Measurements from ENCODE around the gene VPS9D1.

The VPS9D1 gene

GRCh38 chr16:89722392-89723278 lies 1.9 kb upstream of the VPS9D1 start:
- H3K4me1 Mint-ChIP-seq, result peaks cover 36% of the 10 kb centered on the region

GRCh38 chr16:89721546-89722391 lies 1.1 kb upstream of the VPS9D1 start:
- Mint-ChIP-seq H3K4me1 (peaks cover 41% of the 10 kb centered on the region), H3K9me3 (no peaks in the 10 kb centered on the region), H3K27ac (peak overlapping the region; percentile 79), H3K4me3 (peak overlapping the region; percentile 77), H3K27me3 (no peaks in the 10 kb centered on the region), H3K36me3 (peaks cover 27% of the 10 kb centered on the region)
- peak; percentile 73 for ATAC-seq

More at GRCh38 chr16:89722392-89723278, 1.9 kb upstream of the VPS9D1 start:
- H3K27ac Mint-ChIP-seq, result peak overlapping the region; percentile 79
- H3K9me3 Mint-ChIP-seq, result no peaks in the 10 kb centered on the region
- peaks cover 24% of the 10 kb centered on the region for H3K36me3 Mint-ChIP-seq
- H3K27me3 Mint-ChIP-seq, result no peaks in the 10 kb centered on the region
- ATAC-seq, result peak; percentile 24
- H3K4me3 Mint-ChIP-seq, result peak overlapping the region; percentile 77

DNA sequence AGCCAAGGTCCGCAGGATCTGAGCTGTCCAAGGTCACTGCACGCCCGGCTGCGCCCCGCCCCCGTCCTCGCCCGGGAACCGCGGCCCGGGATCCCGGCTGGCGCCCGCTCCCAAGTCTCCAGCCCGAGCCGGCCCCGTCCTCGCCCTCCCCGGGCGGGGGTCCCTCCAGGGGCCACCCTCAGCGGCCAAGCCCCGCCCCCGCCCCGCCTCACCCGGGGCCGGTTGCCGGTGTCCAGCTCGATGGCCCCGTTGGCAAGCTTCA lies 216 bp downstream of the VPS9D1 start:
- ATAC-seq, result peak; percentile 24
- Mint-ChIP-seq H3K27me3 (no peaks in the 10 kb centered on the region), H3K27ac (peak overlapping the region; percentile 61), H3K36me3 (peaks cover 26% of the 10 kb centered on the region), H3K4me3 (peak overlapping the region; percentile 72), H3K9me3 (no peaks in the 10 kb centered on the region), H3K4me1 (peaks cover 41% of the 10 kb centered on the region)

GRCh38 chr16:89717688-89718505 lies 2.8 kb downstream of the VPS9D1 start:
- Mint-ChIP-seq H3K36me3 (peaks cover 31% of the 10 kb centered on the region), H3K27ac (no peak overlapping the region), H3K4me3 (no peak overlapping the region), H3K4me1 (peaks cover 30% of the 10 kb centered on the region), H3K27me3 (no peaks in the 10 kb centered on the region), H3K9me3 (no peaks in the 10 kb centered on the region)
- no peak for ATAC-seq

DNA sequence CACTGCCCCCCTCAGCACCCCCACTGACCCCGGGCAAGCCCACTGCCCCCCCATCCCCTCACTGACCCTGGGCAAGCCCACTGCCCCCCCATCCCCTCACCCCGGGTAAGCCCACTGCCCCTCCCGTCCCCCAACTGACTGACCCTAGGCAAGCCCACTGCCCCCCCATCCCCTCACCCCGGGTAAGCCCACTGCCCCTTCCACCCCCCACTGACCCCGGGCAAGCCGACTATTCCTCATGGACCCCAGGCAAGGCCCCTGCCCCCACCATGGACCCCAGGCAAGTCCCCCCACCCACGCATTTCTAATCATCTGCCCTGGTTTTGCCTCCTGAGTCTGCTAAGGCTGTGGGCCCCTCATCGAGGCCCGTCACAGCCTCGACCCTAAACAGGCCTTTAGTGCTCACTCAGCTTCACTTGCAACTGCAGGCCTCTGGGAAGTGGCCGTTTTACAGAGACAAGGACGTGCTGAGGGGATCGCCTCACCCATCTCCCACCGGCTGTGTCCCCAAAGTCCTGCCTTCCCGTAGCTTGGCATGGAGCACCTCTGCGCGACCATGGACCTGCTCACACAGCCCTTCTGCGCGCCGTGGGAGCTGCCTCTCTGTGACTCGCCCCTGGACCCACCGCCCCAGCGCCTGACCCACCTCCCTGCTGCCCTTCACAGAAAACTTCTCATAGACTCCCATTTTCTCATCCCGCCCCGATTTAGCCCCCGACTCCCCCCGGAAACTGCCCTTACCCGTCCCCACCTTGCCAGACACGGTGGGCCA lies 3.6 kb downstream of the VPS9D1 start:
- H3K4me3 Mint-ChIP-seq, result no peak overlapping the region
- no peak for ATAC-seq
- peaks cover 25% of the 10 kb centered on the region for H3K36me3 Mint-ChIP-seq
- peaks cover 30% of the 10 kb centered on the region for H3K4me1 Mint-ChIP-seq
- H3K9me3 Mint-ChIP-seq, result no peaks in the 10 kb centered on the region
- no peak overlapping the region for H3K27ac Mint-ChIP-seq
- H3K27me3 Mint-ChIP-seq, result no peaks in the 10 kb centered on the region

DNA sequence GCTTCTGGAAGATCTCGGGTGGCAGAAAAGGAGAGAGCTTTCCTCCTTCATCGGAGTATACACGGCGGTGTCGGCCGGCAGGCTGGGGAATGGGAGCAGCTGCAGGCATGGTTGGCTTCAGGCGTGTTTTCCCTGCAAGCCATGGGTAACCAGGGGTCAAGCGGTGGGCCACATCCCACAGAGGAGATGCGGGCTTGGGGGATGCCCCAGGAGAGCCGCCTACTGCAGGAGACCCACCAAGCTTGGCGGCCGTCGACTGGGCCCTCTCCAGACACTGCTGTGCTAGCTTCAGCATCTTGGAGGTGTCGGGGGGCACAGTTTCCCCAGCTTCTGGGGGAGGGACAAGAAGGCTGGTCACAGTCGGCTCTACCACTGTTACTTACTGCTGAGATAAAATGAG lies 4.2 kb downstream of the VPS9D1 start:
- Mint-ChIP-seq H3K36me3 (peaks cover 25% of the 10 kb centered on the region), H3K4me1 (peaks cover 32% of the 10 kb centered on the region), H3K27me3 (no peaks in the 10 kb centered on the region), H3K4me3 (no peak overlapping the region), H3K9me3 (no peaks in the 10 kb centered on the region), H3K27ac (no peak overlapping the region)
- ATAC-seq, result no peak

- peak; percentile 9 for ATAC-seq
- peak overlapping the region; percentile 67 for H3K27ac Mint-ChIP-seq
- no peaks in the 10 kb centered on the region for H3K27me3 Mint-ChIP-seq
- peak overlapping the region; percentile 81 for H3K4me3 Mint-ChIP-seq
- H3K4me1 Mint-ChIP-seq, result peaks cover 10% of the 10 kb centered on the region
- H3K9me3 Mint-ChIP-seq, result no peaks in the 10 kb centered on the region
- peaks cover 13% of the 10 kb centered on the region for H3K36me3 Mint-ChIP-seq
Measured at GRCh38 chr16:89712274-89712781, 8.4 kb downstream of the VPS9D1 start.

GRCh38 chr16:89711601-89712273 lies 9.0 kb downstream of the VPS9D1 start:
- H3K4me1 Mint-ChIP-seq, result peaks cover 8% of the 10 kb centered on the region
- H3K27ac Mint-ChIP-seq, result peak overlapping the region; percentile 67
- H3K4me3 Mint-ChIP-seq, result peak overlapping the region; percentile 81
- H3K36me3 Mint-ChIP-seq, result peaks cover 9% of the 10 kb centered on the region
- peak; percentile 81 for ATAC-seq
- H3K9me3 Mint-ChIP-seq, result no peaks in the 10 kb centered on the region
- no peaks in the 10 kb centered on the region for H3K27me3 Mint-ChIP-seq

DNA sequence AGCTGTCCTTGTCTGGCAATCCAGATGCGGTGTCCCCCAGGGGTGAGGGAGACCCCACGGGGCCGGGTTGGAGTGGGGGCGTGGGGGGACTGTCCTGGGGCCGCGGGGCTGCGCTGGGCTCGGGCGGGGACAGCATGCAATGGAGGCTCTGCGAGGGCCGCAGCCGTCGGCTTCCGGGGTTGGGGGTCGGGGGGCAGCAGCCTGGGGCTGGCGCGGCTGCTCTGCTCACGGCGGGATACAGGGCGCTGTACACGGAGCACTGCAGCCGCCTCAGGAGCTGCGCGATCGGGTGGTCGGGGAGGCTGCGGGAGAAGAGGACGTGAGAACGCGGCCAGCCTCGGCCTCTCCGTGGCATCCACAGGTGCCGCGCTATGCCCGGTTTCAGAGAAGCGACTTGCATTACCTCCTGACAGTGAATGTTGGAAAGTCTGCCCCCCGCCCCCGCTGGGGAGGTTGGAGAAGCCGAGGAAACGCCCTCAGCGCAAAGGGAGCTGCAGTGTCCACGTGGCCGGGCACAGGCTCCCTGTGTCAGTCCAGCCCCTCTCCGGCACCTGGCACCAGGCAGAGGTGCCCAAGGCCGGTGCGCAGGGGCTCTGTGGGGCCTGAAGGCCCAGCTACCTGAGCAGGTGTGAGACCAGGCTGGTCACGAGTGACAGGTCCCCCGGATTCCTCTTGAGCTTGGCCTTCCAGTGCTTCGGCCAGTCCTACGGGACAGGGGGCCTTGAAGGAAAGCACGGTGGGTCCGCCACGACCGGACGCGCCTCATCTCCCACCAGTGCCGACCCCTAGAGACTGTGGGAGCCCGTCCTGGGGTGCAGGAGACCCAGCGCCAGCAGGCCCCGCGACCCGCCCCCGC lies 9.8 kb downstream of the VPS9D1 start:
- no peak for ATAC-seq

DNA sequence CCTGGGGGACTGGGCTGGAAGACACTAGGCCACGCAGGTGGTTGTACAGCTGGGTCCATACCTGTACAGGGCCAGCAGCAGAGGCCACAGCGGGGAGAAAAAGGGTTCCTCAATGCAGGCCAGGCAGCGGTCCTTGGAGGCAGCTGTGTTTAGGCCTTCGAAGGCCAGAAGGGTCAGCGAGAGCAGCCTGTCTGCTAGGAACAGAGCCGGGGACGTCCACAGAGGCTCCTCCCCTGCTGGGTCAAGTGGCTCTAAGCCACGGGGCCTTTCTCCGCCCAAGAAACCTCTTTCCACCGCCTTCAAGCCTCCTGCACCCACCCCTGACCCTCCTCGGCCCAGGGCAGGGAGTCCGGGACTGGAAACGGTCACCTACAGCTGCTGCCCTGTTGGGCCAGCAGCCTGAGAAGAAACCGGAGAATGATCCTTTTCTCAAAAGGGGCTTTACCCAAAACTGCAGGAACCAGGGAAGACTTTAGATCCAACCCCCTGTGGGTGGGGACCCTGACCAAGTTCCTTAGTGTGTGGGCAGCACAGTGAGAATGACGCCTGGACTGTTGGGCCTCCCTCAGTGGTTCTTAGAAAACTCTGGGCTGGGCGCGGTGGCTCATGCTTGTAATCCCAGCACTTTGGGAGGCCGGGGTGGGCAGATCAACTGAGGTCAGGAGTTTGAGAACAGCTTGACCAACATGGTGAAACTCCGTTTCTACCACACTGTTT lies 10.8 kb downstream of the VPS9D1 start:
- peaks cover 17% of the 10 kb centered on the region for H3K4me1 Mint-ChIP-seq
- ATAC-seq, result no peak
- H3K36me3 Mint-ChIP-seq, result peaks cover 5% of the 10 kb centered on the region
- no peaks in the 10 kb centered on the region for H3K9me3 Mint-ChIP-seq
- no peak overlapping the region for H3K4me3 Mint-ChIP-seq
- H3K27ac Mint-ChIP-seq, result no peak overlapping the region
- H3K27me3 Mint-ChIP-seq, result no peaks in the 10 kb centered on the region

More for the DNA sequence above, 9.8 kb downstream of the VPS9D1 start:
- no peak overlapping the region for H3K4me3 Mint-ChIP-seq
- no peaks in the 10 kb centered on the region for H3K27me3 Mint-ChIP-seq
- no peak overlapping the region for H3K27ac Mint-ChIP-seq
- H3K36me3 Mint-ChIP-seq, result peaks cover 9% of the 10 kb centered on the region
- H3K4me1 Mint-ChIP-seq, result peaks cover 12% of the 10 kb centered on the region
- H3K9me3 Mint-ChIP-seq, result no peaks in the 10 kb centered on the region

DNA sequence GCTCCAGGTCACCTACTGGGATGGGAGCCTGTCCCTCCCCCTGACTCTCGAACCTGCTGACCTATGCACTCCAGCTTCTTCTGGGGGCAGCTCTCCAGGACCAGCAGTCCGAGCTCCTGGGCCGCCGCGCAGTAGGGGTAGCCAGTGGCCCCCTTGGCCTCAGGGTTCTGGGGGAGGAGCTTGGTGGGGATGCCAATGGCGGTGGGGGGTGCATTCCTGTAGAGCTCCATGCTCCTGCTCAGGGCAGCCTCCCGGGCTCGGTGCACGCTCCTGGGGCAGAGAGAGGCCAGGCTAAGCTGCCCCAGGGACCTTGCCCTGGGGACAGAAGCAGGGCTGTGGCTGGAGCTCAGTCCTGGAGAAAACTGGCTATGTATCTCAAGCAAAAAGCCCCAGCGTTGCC lies 11.5 kb downstream of the VPS9D1 start:
- Mint-ChIP-seq H3K36me3 (no peaks in the 10 kb centered on the region), H3K4me3 (no peak overlapping the region)
- no peak for ATAC-seq

DNA sequence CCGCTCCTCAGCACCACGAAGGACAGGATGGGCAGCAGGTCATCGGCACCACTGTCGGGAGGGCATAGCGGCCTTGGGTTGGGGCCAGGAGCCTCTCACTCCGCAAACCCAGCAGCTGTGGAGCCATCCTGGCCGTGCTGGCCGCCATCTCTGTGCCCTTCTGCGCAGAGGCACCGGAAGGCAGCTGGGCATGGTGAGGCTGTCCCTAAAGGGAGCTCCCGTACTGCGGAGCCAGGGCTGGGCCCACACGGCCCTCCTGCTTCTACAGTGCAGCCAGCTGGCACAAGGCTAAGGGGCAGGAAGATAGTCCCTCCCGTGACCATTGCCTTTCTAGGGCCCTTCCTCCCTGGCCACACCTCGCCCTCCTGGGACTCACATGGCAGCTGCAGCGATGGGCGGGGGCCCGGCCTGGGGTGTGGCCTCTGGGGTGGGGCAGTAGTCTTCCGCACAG lies 12.2 kb downstream of the VPS9D1 start:
- Mint-ChIP-seq H3K9me3 (no peaks in the 10 kb centered on the region), H3K36me3 (no peaks in the 10 kb centered on the region), H3K27me3 (no peaks in the 10 kb centered on the region), H3K4me3 (no peak overlapping the region), H3K27ac (no peak overlapping the region), H3K4me1 (peaks cover 17% of the 10 kb centered on the region)
- ATAC-seq, result no peak

More for the DNA sequence above, 11.5 kb downstream of the VPS9D1 start:
- H3K27ac Mint-ChIP-seq, result no peak overlapping the region
- H3K9me3 Mint-ChIP-seq, result no peaks in the 10 kb centered on the region
- H3K27me3 Mint-ChIP-seq, result no peaks in the 10 kb centered on the region
- H3K4me1 Mint-ChIP-seq, result peaks cover 17% of the 10 kb centered on the region

DNA sequence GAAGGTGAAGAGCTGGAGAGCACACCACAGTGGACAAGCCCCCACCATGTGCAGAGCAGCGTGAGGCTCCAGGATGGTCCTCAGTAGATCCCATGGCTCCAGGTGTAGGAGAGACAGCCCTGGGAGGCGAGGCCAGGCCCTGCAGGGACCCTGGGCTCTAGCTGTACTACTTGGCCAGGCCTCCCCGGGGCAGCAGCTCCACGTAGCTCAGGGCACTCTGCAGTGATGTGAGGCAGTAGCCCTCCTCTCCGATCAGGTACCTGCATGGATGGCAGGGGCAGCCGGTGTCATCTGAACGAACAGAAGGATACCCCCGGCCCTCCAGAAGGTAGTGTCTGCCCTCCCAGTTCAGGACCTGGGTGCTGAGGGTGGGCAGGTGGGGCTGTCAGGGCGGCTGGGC lies 13.0 kb downstream of the VPS9D1 start:
- no peak for ATAC-seq
- no peaks in the 10 kb centered on the region for H3K27me3 Mint-ChIP-seq
- no peak overlapping the region for H3K27ac Mint-ChIP-seq
- H3K9me3 Mint-ChIP-seq, result no peaks in the 10 kb centered on the region
- peaks cover 17% of the 10 kb centered on the region for H3K4me1 Mint-ChIP-seq
- no peaks in the 10 kb centered on the region for H3K36me3 Mint-ChIP-seq
- no peak overlapping the region for H3K4me3 Mint-ChIP-seq
